Heart left ventricle (tissue), 13 donors: ENCODE data around the gene N4BP2L2.

ENCODE experiments used
- CTCF ChIP-seq, 12 donors: fragments of 200-600 bp; sonication (generic) in 4 of 12; IDR thresholded peaks; one replicate each; pipeline versions ENCODE4 v1.5.0 to v1.8.0; 2018 to 2022; ENCODE audit warnings: antibody characterized with exemption in 12 of 12, mild to moderate bottlenecking in 5 of 12
- POLR2A ChIP-seq, 2 donors: fragments of 450-650 bp; IDR thresholded peaks; one replicate each; pipeline ENCODE4 v1.6.1; 2017; ENCODE audit warnings: antibody characterized with exemption in 2 of 2, mild to moderate bottlenecking in 2 of 2, moderate library complexity in 2 of 2
- donor health status: ischemic (EF 13 %, LVEDD 7.1; RV severe dilation, severe dysfunction).
- donor health status: DM: no; HTN: yes; CAD: no.
- donor health status: DM: no; HTN: no; CAD: no.
- donor health status: ischemic (EF 25% LVEDD 6.9; RV normal size, moderate dysfunction).
- donor health status: ischemic (EF 25% LVEDD 5.7; RV mildly dilated, moderate dysfunction).
- donor health status: ischemic (EF 35%, LVEDD 5.7; RV mildly dilated, moderate dysfunction).
- donor health status: nonischemic (EF 11% LVEDD 7.7; RV severe dilation, severe dysfunction).
- donor health status: DM: yes; HTN: yes; CAD: no.
- donor health status: PGD.
- donor health status: ischemic (EF 29% LVEDD 5.4; RV normal size, mild dysfunction).
- donor health status: nonischemic (EF 23%, LVEDD 6.1; RV moderate dilation, normal function).

GRCh38 chr13:32582281-32582680 lies 43.7 kb upstream of the N4BP2L2 start:
- TF ChIP-seq CTCF (IDR thresholded peaks at IDR 0.05): no peak
- no peak for TF ChIP-seq POLR2A (IDR thresholded peaks at IDR 0.05)
